GM21737 (cell line): Measurements from ENCODE around the gene SLC25A39.
"Not testable (repeated sequence)": the region's sequence is repeated elsewhere in the genome, so short reads cannot be mapped to it uniquely, and the experiment has no call there.

Experiments
- ATAC-seq: cut with Tn5 transposase; IDR thresholded peaks from one replicate; pipeline ENCODE4 v1.9.1; 2021; ENCODE audit warnings: mild to moderate bottlenecking, moderate library complexity; ENCODE audit not compliant: unreplicated experiment

SLC25A39 gene

GRCh38 chr17:44335968-44336367 is 11.3 kb upstream of the SLC25A39 start:
- ATAC-seq: no peak

GRCh38 chr17:44335564-44335963 is 10.9 kb upstream of the SLC25A39 start:
- ATAC-seq: no peak

DNA sequence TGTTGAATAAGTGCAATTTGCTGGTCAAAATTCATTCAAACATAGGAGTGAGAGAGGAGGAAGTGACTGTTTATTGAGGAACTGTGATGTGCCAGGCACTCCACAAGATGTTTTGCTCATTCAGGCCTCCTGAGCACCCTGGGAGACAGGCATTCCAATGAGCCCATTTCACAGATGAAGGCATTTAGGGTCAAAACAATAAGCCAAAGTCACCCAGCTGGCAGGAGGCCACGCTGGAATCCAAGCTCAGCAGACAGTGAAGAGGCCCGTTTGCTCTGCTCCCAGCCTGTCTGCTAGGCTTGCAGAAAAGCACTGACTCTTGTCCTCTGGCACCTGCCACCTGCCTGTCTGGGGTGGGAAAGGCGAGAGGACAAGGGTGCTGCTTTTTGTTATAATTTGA is 10.1 kb upstream of the SLC25A39 start:
- ATAC-seq: no peak

- no peak for ATAC-seq
Observed at GRCh38 chr17:44334315-44334714, 9.7 kb upstream of the SLC25A39 start.

DNA sequence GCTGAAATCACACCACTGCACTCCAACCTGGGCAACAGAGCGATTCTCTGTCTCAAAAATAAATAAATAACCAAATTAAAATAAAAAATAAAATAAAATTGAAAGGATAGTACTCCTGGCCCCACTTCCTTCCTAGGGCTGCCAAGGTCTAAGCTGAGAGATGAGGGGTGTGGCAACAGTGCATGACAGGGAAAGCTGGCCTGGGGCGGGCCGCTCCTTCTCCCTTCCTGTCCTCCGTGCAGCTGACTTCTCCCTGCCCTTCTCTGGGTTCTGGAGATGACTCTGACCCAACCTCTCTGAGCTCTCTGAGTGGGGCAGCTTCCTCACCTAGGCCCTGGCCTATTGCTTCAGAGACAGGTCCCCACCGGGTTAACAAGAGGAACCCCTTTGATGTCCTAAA is 8.7 kb upstream of the SLC25A39 start:
- ATAC-seq: no peak

- ATAC-seq: no peak
Observed at GRCh38 chr17:44331249-44331760, 6.7 kb upstream of the SLC25A39 start.

GRCh38 chr17:44330263-44330662 is 5.6 kb upstream of the SLC25A39 start:
- not testable (repeated sequence) for ATAC-seq

GRCh38 chr17:44329516-44329915 is 4.9 kb upstream of the SLC25A39 start:
- ATAC-seq: not testable (repeated sequence)

GRCh38 chr17:44327715-44328449 is 3.3 kb upstream of the SLC25A39 start:
- no peak for ATAC-seq

- ATAC-seq: peak; percentile 48
Observed at GRCh38 chr17:44326861-44327444, 2.3 kb upstream of the SLC25A39 start.

GRCh38 chr17:44324092-44324570 is 492 bp downstream of the SLC25A39 start:
- ATAC-seq: peak; percentile 8

GRCh38 chr17:44323359-44324091 is 1.1 kb downstream of the SLC25A39 start:
- no peak for ATAC-seq

DNA sequence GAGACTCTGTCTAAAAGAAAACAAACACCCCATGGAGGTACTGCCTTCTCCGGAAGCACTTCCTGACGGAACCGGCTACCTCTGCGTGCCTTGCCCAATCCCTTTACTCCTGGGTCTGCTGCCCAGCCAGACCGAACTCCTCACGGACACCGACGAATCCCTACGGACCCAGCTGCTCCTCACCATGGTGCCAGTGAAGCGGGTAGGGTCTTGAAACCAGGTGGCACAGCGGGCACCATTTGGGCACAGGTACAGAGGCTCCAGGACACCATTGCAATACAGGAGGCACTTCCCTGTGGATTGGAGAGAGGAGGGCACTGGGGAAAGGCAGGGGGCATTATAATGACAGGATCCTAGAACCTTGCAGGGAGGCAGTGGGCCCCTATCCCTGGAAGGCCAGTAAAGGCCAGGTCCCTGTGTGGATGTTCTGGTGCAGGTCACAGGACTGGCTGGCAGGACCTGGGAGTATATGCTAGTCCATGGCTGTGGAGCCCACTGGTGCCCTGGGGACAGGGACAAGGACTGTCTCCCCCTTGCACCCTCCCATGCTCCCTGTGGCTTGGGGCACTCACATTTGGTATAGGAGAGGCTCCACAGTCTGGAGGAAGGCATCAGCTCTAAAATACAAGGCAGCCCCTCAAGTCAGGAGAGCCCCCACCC is 2.3 kb downstream of the SLC25A39 start:
- ATAC-seq: no peak

DNA sequence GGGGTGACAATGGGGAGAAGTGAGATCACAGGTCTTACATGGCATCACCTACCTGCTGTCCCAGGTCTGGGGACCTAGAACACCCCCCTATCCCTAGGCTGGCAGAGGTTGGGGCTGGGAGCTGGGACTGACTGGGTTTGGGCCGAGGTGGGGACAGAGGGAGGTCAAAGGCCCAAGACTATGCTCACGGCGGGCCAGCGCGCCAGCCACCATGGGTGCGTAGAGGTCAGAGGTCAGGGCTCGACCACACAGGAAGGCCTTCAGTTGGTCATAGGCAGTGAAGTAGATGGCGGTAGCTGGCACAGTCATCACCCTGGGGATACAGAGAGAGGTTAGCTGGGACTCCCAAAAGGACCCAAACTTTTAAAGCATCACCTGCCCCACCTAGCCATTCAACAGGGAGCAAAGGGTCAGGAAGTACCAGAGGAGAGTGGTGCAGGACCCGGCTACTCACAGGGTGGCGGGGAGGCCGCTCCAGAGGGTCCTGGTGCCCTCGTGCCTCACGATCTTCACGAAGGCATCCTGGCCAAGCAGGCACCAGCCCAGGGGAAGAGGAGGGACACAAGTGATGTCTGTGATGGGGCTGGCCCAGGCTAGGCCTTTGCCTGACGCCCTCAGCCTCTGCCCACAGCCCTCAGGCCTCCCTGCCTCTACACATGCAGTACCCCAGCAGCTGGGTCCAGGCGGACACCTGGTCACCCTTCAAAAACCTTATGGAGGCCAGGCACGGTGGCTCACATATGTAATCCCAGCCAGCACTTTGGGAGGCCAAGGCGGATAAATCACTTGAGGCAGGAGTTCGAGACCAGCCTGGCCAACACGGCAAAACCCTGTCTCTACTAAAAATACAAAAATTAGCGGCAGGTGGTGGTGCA is 3.1 kb downstream of the SLC25A39 start:
- no peak for ATAC-seq

DNA sequence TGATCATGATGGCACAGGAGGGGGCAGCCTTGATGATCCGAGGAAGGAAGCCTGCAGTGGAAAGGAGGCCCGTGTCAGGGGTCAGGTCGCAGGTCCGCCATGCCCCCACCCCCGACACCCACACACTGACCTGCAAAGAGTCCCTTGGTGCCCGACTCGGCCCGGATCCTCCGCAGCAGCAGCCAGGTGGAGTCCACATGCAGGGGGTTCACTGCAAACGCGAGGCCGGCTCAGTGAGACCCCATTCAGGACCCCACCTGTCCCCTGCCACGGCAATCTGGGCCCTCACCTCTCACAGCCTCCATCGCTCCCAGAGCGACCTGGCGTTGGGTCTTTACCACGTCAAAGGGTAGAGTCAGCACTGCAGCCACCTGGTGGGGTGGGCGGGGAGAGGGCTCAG is 4.6 kb downstream of the SLC25A39 start:
- ATAC-seq: no peak

- no peak for ATAC-seq
Observed at GRCh38 chr17:44318077-44318892, 6.3 kb downstream of the SLC25A39 start.

- ATAC-seq: no peak
Observed at GRCh38 chr17:44317545-44317944, 7.1 kb downstream of the SLC25A39 start.

DNA sequence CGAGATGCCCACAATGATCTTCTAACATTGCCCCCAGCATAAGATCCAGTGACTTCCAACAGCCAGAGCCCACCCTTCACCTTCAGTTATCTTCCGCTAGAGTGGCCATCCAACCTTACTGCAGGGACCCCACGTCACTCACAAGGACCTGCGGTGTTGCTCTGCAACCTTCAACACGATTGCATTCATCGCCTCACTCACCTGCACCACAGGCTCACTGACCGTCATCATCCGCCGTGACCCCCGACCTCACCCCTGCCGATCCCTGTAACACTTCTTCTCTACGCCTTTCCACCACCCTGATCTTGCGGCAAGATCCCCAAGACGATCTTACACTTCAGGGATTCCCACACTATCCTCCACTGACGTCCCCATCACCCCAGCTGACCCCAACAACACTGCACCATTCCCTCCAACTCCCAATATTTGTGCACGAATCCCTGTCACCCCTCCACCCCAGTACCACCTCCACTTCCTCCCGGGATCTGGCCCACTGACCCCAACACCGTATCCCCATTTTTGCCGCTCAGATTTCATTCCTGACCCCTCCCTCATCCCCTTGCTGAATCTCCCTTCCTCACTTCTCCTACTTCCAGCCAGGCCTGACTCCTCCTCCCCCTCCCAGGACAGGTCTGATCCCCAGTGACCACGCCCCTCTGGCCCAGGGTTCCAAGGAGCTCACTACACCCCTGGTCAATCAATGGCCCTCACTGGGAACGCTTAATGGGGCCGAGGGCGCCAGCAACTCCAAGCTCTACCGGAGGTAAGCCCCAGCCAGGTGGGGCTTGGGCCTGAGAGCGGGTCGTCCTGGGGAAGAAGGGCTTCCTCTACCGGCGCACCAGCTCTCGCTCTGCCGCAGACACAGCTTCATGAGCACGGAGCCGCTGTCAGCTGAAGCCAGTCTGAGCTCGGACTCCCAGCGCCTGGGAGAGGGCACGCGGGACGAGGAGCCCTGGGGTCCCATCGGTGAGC is 8.6 kb downstream of the SLC25A39 start:
- ATAC-seq: no peak
